ENCODE measurements around the gene MRRF.

MRRF gene

GRCh38 chr9:122302237-122303093, 37.8 kb downstream of the MRRF start:
- no peaks in the 10 kb centered on the region for H3K27me3 ChIP-seq (ENCODE audit: insufficient read depth, insufficient read length)
- no peaks in the 10 kb centered on the region for H3K9me3 ChIP-seq (ENCODE audit: insufficient read depth, low read length)
- peaks cover 64% of the 10 kb centered on the region for H3K36me3 ChIP-seq (ENCODE audit: insufficient read depth, insufficient read length, low read length)
- DNase-seq (ENCODE audit: low read depth, low spot score) = no peak
- TF ChIP-seq ZNF274 (IDR thresholded peaks at IDR 0.05; ENCODE audit: low read depth, low read length) (no peak), SUZ12 (IDR thresholded peaks at IDR 0.05; ENCODE audit: extremely low read depth, insufficient read depth, insufficient read length) (no peak), YY1 (IDR thresholded peaks at IDR 0.05; ENCODE audit: insufficient read depth, insufficient read length) (no peak)
- no peak overlapping the region for H3K4me3 ChIP-seq (ENCODE audit: insufficient read length, low read depth)
- H3K4me1 ChIP-seq (ENCODE audit: insufficient read depth, insufficient read length) = no peaks in the 10 kb centered on the region
- H3K9ac ChIP-seq (ENCODE audit: insufficient read length, low read depth) = no peak overlapping the region

- Histone ChIP-seq H3K27me3 (ENCODE audit: insufficient read depth, insufficient read length) (no peaks in the 10 kb centered on the region), H3K9ac (ENCODE audit: insufficient read length, low read depth) (no peak overlapping the region), H3K36me3 (ENCODE audit: insufficient read depth, insufficient read length, low read length) (peaks cover 60% of the 10 kb centered on the region), H3K4me1 (ENCODE audit: insufficient read depth, insufficient read length) (no peaks in the 10 kb centered on the region), H3K9me3 (ENCODE audit: insufficient read depth, low read length) (no peaks in the 10 kb centered on the region), H3K4me3 (ENCODE audit: insufficient read length, low read depth) (no peak overlapping the region)
- peak; percentile 18 for DNase-seq (ENCODE audit: low read depth, low spot score)
- no peak for TF ChIP-seq SUZ12 (IDR thresholded peaks at IDR 0.05; ENCODE audit: extremely low read depth, insufficient read depth, insufficient read length)
- no peak for TF ChIP-seq ZNF274 (IDR thresholded peaks at IDR 0.05; ENCODE audit: low read depth, low read length)
- no peak for TF ChIP-seq YY1 (IDR thresholded peaks at IDR 0.05; ENCODE audit: insufficient read depth, insufficient read length)
Measured at GRCh38 chr9:122307061-122307460, 42.4 kb downstream of the MRRF start.

- TF ChIP-seq ZNF274 (IDR thresholded peaks at IDR 0.05; ENCODE audit: low read depth, low read length) (no peak), YY1 (IDR thresholded peaks at IDR 0.05; ENCODE audit: insufficient read depth, insufficient read length) (no peak), SUZ12 (IDR thresholded peaks at IDR 0.05; ENCODE audit: extremely low read depth, insufficient read depth, insufficient read length) (no peak)
- H3K4me1 ChIP-seq (ENCODE audit: insufficient read depth, insufficient read length) = no peaks in the 10 kb centered on the region
- no peak overlapping the region for H3K4me3 ChIP-seq (ENCODE audit: insufficient read length, low read depth)
- DNase-seq (ENCODE audit: low read depth, low spot score) = no peak
- H3K27me3 ChIP-seq (ENCODE audit: insufficient read depth, insufficient read length) = no peaks in the 10 kb centered on the region
- H3K9me3 ChIP-seq (ENCODE audit: insufficient read depth, low read length) = no peaks in the 10 kb centered on the region
- no peak overlapping the region for H3K9ac ChIP-seq (ENCODE audit: insufficient read length, low read depth)
- H3K36me3 ChIP-seq (ENCODE audit: insufficient read depth, insufficient read length, low read length) = peaks cover 68% of the 10 kb centered on the region
Measured at GRCh38 chr9:122307925-122308324, 43.2 kb downstream of the MRRF start.

- Histone ChIP-seq H3K27me3 (ENCODE audit: insufficient read depth, insufficient read length) (no peaks in the 10 kb centered on the region), H3K36me3 (ENCODE audit: insufficient read depth, insufficient read length, low read length) (peaks cover 77% of the 10 kb centered on the region), H3K4me3 (ENCODE audit: insufficient read length, low read depth) (no peak overlapping the region), H3K9ac (ENCODE audit: insufficient read length, low read depth) (no peak overlapping the region), H3K9me3 (ENCODE audit: insufficient read depth, low read length) (no peaks in the 10 kb centered on the region), H3K4me1 (ENCODE audit: insufficient read depth, insufficient read length) (no peaks in the 10 kb centered on the region)
- TF ChIP-seq SUZ12 (IDR thresholded peaks at IDR 0.05; ENCODE audit: extremely low read depth, insufficient read depth, insufficient read length) (no peak), ZNF274 (IDR thresholded peaks at IDR 0.05; ENCODE audit: low read depth, low read length) (no peak), YY1 (IDR thresholded peaks at IDR 0.05; ENCODE audit: insufficient read depth, insufficient read length) (no peak)
- DNase-seq (ENCODE audit: low read depth, low spot score) = no peak
Measured at GRCh38 chr9:122309861-122310260, 45.2 kb downstream of the MRRF start.

- Histone ChIP-seq H3K4me1 (ENCODE audit: insufficient read depth, insufficient read length) (no peaks in the 10 kb centered on the region), H3K36me3 (ENCODE audit: insufficient read depth, insufficient read length, low read length) (peaks cover 60% of the 10 kb centered on the region), H3K9ac (ENCODE audit: insufficient read length, low read depth) (no peak overlapping the region), H3K4me3 (ENCODE audit: insufficient read length, low read depth) (no peak overlapping the region), H3K27me3 (ENCODE audit: insufficient read depth, insufficient read length) (no peaks in the 10 kb centered on the region), H3K9me3 (ENCODE audit: insufficient read depth, low read length) (no peaks in the 10 kb centered on the region)
- TF ChIP-seq ZNF274 (IDR thresholded peaks at IDR 0.05; ENCODE audit: low read depth, low read length) (no peak), SUZ12 (IDR thresholded peaks at IDR 0.05; ENCODE audit: extremely low read depth, insufficient read depth, insufficient read length) (no peak), YY1 (IDR thresholded peaks at IDR 0.05; ENCODE audit: insufficient read depth, insufficient read length) (no peak)
- no peak for DNase-seq (ENCODE audit: low read depth, low spot score)
Measured at GRCh38 chr9:122314165-122314564, 49.5 kb downstream of the MRRF start.

GRCh38 chr9:122315534-122315933, 50.9 kb downstream of the MRRF start:
- Histone ChIP-seq H3K9me3 (ENCODE audit: insufficient read depth, low read length) (no peaks in the 10 kb centered on the region), H3K9ac (ENCODE audit: insufficient read length, low read depth) (no peak overlapping the region), H3K4me3 (ENCODE audit: insufficient read length, low read depth) (no peak overlapping the region), H3K36me3 (ENCODE audit: insufficient read depth, insufficient read length, low read length) (peaks cover 61% of the 10 kb centered on the region), H3K4me1 (ENCODE audit: insufficient read depth, insufficient read length) (peaks cover 3% of the 10 kb centered on the region), H3K27me3 (ENCODE audit: insufficient read depth, insufficient read length) (no peaks in the 10 kb centered on the region)
- DNase-seq (ENCODE audit: low read depth, low spot score) = no peak
- TF ChIP-seq ZNF274 (IDR thresholded peaks at IDR 0.05; ENCODE audit: low read depth, low read length) (no peak), YY1 (IDR thresholded peaks at IDR 0.05; ENCODE audit: insufficient read depth, insufficient read length) (no peak), SUZ12 (IDR thresholded peaks at IDR 0.05; ENCODE audit: extremely low read depth, insufficient read depth, insufficient read length) (no peak)

- peaks cover 3% of the 10 kb centered on the region for H3K4me1 ChIP-seq (ENCODE audit: insufficient read depth, insufficient read length)
Measured at GRCh38 chr9:122318284-122318683, 53.6 kb downstream of the MRRF start.

More at GRCh38 chr9:122318284-122318683, 53.6 kb downstream of the MRRF start:
- no peaks in the 10 kb centered on the region for H3K9me3 ChIP-seq (ENCODE audit: insufficient read depth, low read length)
- H3K36me3 ChIP-seq (ENCODE audit: insufficient read depth, insufficient read length, low read length) = peaks cover 59% of the 10 kb centered on the region
- no peak for TF ChIP-seq SUZ12 (IDR thresholded peaks at IDR 0.05; ENCODE audit: extremely low read depth, insufficient read depth, insufficient read length)
- TF ChIP-seq ZNF274 (IDR thresholded peaks at IDR 0.05; ENCODE audit: low read depth, low read length) = no peak
- TF ChIP-seq YY1 (IDR thresholded peaks at IDR 0.05; ENCODE audit: insufficient read depth, insufficient read length) = no peak
- H3K4me3 ChIP-seq (ENCODE audit: insufficient read length, low read depth) = no peak overlapping the region
- H3K27me3 ChIP-seq (ENCODE audit: insufficient read depth, insufficient read length) = no peaks in the 10 kb centered on the region
- H3K9ac ChIP-seq (ENCODE audit: insufficient read length, low read depth) = no peak overlapping the region
- DNase-seq (ENCODE audit: low read depth, low spot score) = no peak
